B cell (primary cell): Measurements from ENCODE around the gene EIF2B4. TPM values are rescaled to one million over a fixed set of nuclear protein-coding genes. Genes with fewer than 3 reads are reported as not detected.

Source experiments
- ATAC-seq: fragments of 200-7000 bp; cut with Tn5 transposase; one replicate; pipeline ENCODE4 v1.10.0; 2021; ENCODE audit warnings: low read depth, mild to moderate bottlenecking, moderate number of reproducible peaks, moderate library complexity
- CTCF ChIA-PET: fragments of 350-600 bp; sonication (Branson Sonifier 250); formaldehyde crosslinking; loops from one replicate; lab custom pipeline; 2021; ENCODE audit warnings: antibody characterized with exemption, inconsistent platforms; lab: Charles Lee
- POLR2A ChIA-PET: fragments of 350-600 bp; sonication (Branson Sonifier 250); formaldehyde crosslinking; loops from one replicate; lab custom pipeline; 2021; ENCODE audit warnings: antibody characterized with exemption; lab: Charles Lee
- DNase-seq: peaks from one replicate; pipeline ENCODE4 v3.0.0; 2013
- H2AFZ ChIP-seq: 2 replicates; pipeline ENCODE4 v1.6.1; 2012; ENCODE audit warnings: mild to moderate bottlenecking, low read depth, low read length; ENCODE audit not compliant: insufficient read depth, poor library complexity, severe bottlenecking
- H3K27ac ChIP-seq, 2 donors: 1 replicate in 1 of 2; 2 replicates in 1 of 2; pipeline ENCODE4 v1.5.1; 2012 to 2013; ENCODE audit warnings: low read length in 2 of 2, mild to moderate bottlenecking in 2 of 2, moderate library complexity in 1 of 2
- H3K27me3 ChIP-seq, 4 experiments: fragments of 200-600 bp in 1 of 4; sonication (generic) in 1 of 4; replicated peaks in 1 of 4; 1 replicate in 2 of 4; 2 replicates in 2 of 4; pipeline versions ENCODE4 v1.6.1 to v1.7.0; 2013 to 2016; ENCODE audit warnings: low read length in 3 of 4, mild to moderate bottlenecking in 2 of 4, mixed read lengths in 1 of 4, moderate library complexity in 1 of 4; ENCODE audit not compliant: insufficient read depth in 4 of 4, control insufficient read depth in 3 of 4; ENCODE audit errors: control extremely low read depth in 1 of 4
- H3K36me3 ChIP-seq, 2 experiments: replicated peaks in 1 of 2; 1 replicate in 1 of 2; 2 replicates in 1 of 2; pipeline versions ENCODE4 v1.6.1 to v1.7.1; 2013; ENCODE audit warnings: low read length in 1 of 2; ENCODE audit not compliant: insufficient read depth in 2 of 2, control insufficient read depth in 1 of 2; ENCODE audit errors: control extremely low read depth in 1 of 2, extremely low read depth in 1 of 2
- H3K4me1 ChIP-seq, 2 donors: fragments of 200-600 bp in 1 of 2; sonication (generic) in 1 of 2; 1 replicate in 1 of 2; 2 replicates in 1 of 2; pipeline versions ENCODE4 v1.5.1 to v1.6.1; 2013 to 2017; ENCODE audit warnings: low read length in 2 of 2; ENCODE audit not compliant: control insufficient read depth in 2 of 2, insufficient read depth in 2 of 2
- H3K4me2 ChIP-seq: replicated peaks from 2 replicates; pipeline ENCODE3; 2012; ENCODE audit warnings: mild to moderate bottlenecking, low read depth, low read length; ENCODE audit not compliant: poor library complexity, severe bottlenecking
- H3K4me3 ChIP-seq, 5 experiments: fragments of 200-600 bp in 1 of 5; sonication (generic) in 1 of 5; 1 replicate in 3 of 5; 2 replicates in 2 of 5; pipeline versions ENCODE4 v1.5.1 to v1.7.0; 2011 to 2016; ENCODE audit warnings: low read length in 4 of 5, mild to moderate bottlenecking in 4 of 5, low read depth in 2 of 5, control low read depth in 1 of 5, moderate library complexity in 1 of 5; ENCODE audit not compliant: insufficient read depth in 1 of 5; ENCODE audit errors: control extremely low read depth in 1 of 5, extremely low read depth in 1 of 5
- H3K79me2 ChIP-seq: fragments of 200-600 bp; sonication (generic); one replicate; pipeline ENCODE4 v1.6.0; 2016; ENCODE audit warnings: low read length; ENCODE audit not compliant: control insufficient read depth, insufficient read depth
- H3K9ac ChIP-seq: fragments of 200-600 bp; sonication (generic); 2 replicates; pipeline ENCODE4 v1.6.1; 2017; ENCODE audit warnings: mild to moderate bottlenecking, low read length, moderate library complexity
- H3K9me3 ChIP-seq, 3 donors: one replicate each; pipeline versions ENCODE4 v1.6.1 to v1.7.1; 2013; ENCODE audit warnings: low read length in 2 of 3; ENCODE audit not compliant: control insufficient read depth in 2 of 3, insufficient read depth in 1 of 3; ENCODE audit errors: control extremely low read depth in 1 of 3
- H4K20me1 ChIP-seq: 2 replicates; pipeline ENCODE4 v1.6.0; 2012; ENCODE audit warnings: mild to moderate bottlenecking, low read length; ENCODE audit not compliant: insufficient read depth, control insufficient read depth, poor library complexity, severe bottlenecking
- H3K27ac Mint-ChIP-seq: one replicate; pipeline ENCODE4 v1.8.0; 2021; ENCODE audit warnings: mixed read lengths
- H3K27me3 Mint-ChIP-seq: one replicate; pipeline ENCODE4 v1.8.0; 2021; ENCODE audit warnings: mixed read lengths
- H3K4me1 Mint-ChIP-seq: one replicate; pipeline ENCODE4 v1.8.0; 2021; ENCODE audit warnings: mixed read lengths
- H3K4me3 Mint-ChIP-seq: one replicate; pipeline ENCODE4 v1.8.0; 2021; ENCODE audit warnings: mixed read lengths
- H3K9me3 Mint-ChIP-seq: one replicate; pipeline ENCODE4 v1.8.0; 2022; ENCODE audit warnings: mixed read lengths; ENCODE audit not compliant: insufficient read depth
- EZH2 ChIP-seq: IDR thresholded peaks from 2 replicates; pipeline ENCODE4 v1.6.1; 2012; ENCODE audit warnings: borderline replicate concordance, low read depth, mild to moderate bottlenecking, moderate library complexity, low read length; ENCODE audit not compliant: insufficient read depth, poor library complexity, severe bottlenecking
- WGBS: methylation state at CpG from one replicate; pipeline ENCODE4 v1.1.5; 2013; ENCODE audit warnings: missing lambda C conversion rate; ENCODE audit not compliant: insufficient coverage; 5-methylcytosine and 5-hydroxymethylcytosine counted together
- intact Hi-C: fragments of 100-400 bp; cut with micrococcal nuclease; formaldehyde crosslinking; loops from one replicate; pipeline ENCODE4 v1.10.0; 2022
- polyA plus RNA-seq: library from polyadenylated mRNA; depleted of rRNA; stranded (reverse); fragments of >200 nt; gene quantifications from 2 replicates; pipeline ENCODE4 v1.2.3, GENCODE V29; 2012
- total RNA-seq, 2 donors: library from RNA; stranded (reverse); fragments of 120-200 nt in 1 of 2; gene quantifications; 1 replicate in 1 of 2; 2 replicates in 1 of 2; pipeline versions ENCODE4 v1.2.3 to v1.2.4, GENCODE V29; 2013 to 2022
- TF ChIP-seq, protein P1 (sequence below): fragments of 200-600 bp; IDR thresholded peaks from one replicate; pipeline ENCODE4 v1.8.0; 2022; ENCODE audit warnings: antibody characterized with exemption, mild to moderate bottlenecking

EIF2B4 gene
- total and polyA plus RNA-seq, 2 donors (not counting 1 experiment from before 2014, with no cell fraction given), result 33.8 to 56.7 TPM

DNA sequence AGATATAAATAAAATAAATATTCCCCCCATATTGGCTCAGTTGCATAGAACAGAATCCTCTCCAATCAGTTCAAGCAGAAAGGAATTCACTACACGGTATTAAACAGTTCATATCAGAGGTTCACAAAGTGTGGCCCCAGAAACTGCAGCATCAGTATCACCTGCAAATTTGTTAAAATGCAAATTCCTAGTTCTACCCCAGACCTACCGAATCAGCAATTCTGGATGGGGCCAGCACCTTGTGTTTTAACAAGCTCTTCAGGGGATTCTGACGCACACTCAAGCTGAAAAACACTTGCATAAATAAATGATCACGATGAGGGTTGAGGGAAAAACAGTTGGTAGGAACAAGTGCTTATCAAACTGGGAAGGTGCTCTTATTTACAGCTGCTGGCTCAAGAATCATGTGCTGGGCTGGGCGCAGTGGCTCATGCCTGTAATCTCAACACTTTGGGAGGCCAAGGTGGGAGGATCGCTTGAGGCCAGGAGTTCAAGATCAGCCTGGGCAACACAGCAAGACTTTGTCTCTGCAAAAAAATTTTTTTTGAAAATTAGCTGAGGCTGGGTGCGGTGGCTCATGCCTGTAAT is 19.9 kb downstream of the EIF2B4 start:
- WGBS, result 95% methylated on average over 6 of the region's 7 CpGs
- Histone ChIP-seq H3K4me3 (no peak overlapping the region), H3K27ac (no peak overlapping the region), H3K9me3 (no peaks in the 10 kb centered on the region), H4K20me1 (peaks cover 69% of the 10 kb centered on the region), H3K79me2 (peaks cover 97% of the 10 kb centered on the region), H2AFZ (no peak overlapping the region), H3K4me1 (peaks cover 2 to 4% of the 10 kb centered on the region in 2 donors), H3K36me3 (peaks cover 0 to 11% of the 10 kb centered on the region in 2 experiments), H3K9ac (no peak overlapping the region), H3K27me3 (no peaks in the 10 kb centered on the region), H3K4me2 (no peak overlapping the region)
- DNase-seq (no peak), ATAC-seq (no peak)
- TF ChIP-seq, protein P1, sequence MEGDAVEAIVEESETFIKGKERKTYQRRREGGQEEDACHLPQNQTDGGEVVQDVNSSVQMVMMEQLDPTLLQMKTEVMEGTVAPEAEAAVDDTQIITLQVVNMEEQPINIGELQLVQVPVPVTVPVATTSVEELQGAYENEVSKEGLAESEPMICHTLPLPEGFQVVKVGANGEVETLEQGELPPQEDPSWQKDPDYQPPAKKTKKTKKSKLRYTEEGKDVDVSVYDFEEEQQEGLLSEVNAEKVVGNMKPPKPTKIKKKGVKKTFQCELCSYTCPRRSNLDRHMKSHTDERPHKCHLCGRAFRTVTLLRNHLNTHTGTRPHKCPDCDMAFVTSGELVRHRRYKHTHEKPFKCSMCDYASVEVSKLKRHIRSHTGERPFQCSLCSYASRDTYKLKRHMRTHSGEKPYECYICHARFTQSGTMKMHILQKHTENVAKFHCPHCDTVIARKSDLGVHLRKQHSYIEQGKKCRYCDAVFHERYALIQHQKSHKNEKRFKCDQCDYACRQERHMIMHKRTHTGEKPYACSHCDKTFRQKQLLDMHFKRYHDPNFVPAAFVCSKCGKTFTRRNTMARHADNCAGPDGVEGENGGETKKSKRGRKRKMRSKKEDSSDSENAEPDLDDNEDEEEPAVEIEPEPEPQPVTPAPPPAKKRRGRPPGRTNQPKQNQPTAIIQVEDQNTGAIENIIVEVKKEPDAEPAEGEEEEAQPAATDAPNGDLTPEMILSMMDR, result no peak
- TF ChIP-seq EZH2, result no peak
- Mint-ChIP-seq H3K9me3 (no peaks in the 10 kb centered on the region), H3K27me3 (no peaks in the 10 kb centered on the region), H3K4me1 (peaks cover 37% of the 10 kb centered on the region), H3K4me3 (no peak overlapping the region), H3K27ac (no peak overlapping the region)
- POLR2A ChIA-PET, result no interaction called here
- intact Hi-C loops, result no loop called here
- CTCF ChIA-PET, result no interaction called here

DNA sequence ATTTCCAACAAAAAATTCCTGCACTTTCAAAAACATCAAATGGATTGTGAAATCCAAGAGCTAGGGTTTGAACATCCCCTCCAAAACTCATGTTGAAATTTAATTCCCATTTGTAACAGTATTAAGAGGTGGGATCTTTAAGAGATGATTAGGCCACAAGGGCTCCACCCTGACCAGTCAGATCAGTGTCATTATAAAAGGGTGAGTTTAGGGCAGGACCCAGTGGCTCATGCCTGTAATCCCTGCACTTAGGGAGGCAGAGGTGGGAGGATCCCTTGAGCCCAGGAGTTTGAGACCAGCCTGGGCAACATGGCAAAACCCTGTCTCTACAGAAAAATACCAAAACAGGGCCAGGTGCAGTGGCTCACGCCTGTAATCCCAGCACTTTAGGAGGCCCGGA is 22.5 kb downstream of the EIF2B4 start:
- CTCF ChIA-PET, result interaction anchor here (0.6 kb wide), 1 partner anchor 44 kb away, joined by 5 read pairs; no protein-coding TSS in a partner anchor
- Mint-ChIP-seq H3K27me3 (no peaks in the 10 kb centered on the region), H3K4me3 (no peak overlapping the region), H3K9me3 (no peaks in the 10 kb centered on the region), H3K27ac (no peak overlapping the region), H3K4me1 (peaks cover 24% of the 10 kb centered on the region)
- no peak for TF ChIP-seq EZH2
- TF ChIP-seq, protein P1, result no peak
- no peak overlapping the region for H3K4me3 ChIP-seq
- H3K4me1 ChIP-seq, result no peaks in the 10 kb centered on the region
- intact Hi-C loops, result no loop called here
- H3K9me3 ChIP-seq, result no peaks in the 10 kb centered on the region
- ATAC-seq (no peak), DNase-seq (no peak)
- H3K79me2 ChIP-seq, result peaks cover 95% of the 10 kb centered on the region
- POLR2A ChIA-PET, result interaction anchor here (0.7 kb wide), 1 partner anchor 9 kb away, joined by 3 read pairs; no protein-coding TSS in a partner anchor
- no peak overlapping the region for H3K27ac ChIP-seq
- peaks cover 81% of the 10 kb centered on the region for H4K20me1 ChIP-seq
- peaks cover 0 to 20% of the 10 kb centered on the region in 2 experiments for H3K36me3 ChIP-seq
- H3K4me2 ChIP-seq, result no peak overlapping the region
- no peak overlapping the region for H2AFZ ChIP-seq
- WGBS, result 96% methylated on average over 2 of the region's 2 CpGs
- no peak overlapping the region for H3K9ac ChIP-seq
- no peaks in the 10 kb centered on the region for H3K27me3 ChIP-seq
